OCI-LY1 (cell line): ENCODE data around the gene CSHL1.
"Not testable (repeated sequence)": the region's sequence is repeated elsewhere in the genome, so short reads cannot be mapped to it uniquely, and the experiment has no call there.

ENCODE experiments used
- CTCF ChIP-seq: fragments of 200-600 bp; sonication (generic), shearing (Covaris generic); IDR thresholded peaks from 2 replicates; pipeline ENCODE4 v1.5.1; 2017; ENCODE audit warnings: mild to moderate bottlenecking, antibody characterized with exemption, low read length, moderate library complexity, mixed read lengths
- EZH2 ChIP-seq: fragments of 200-600 bp; sonication (generic), shearing (Covaris generic); IDR thresholded peaks from 2 replicates; pipeline ENCODE4 v1.8.0; 2017; ENCODE audit warnings: borderline replicate concordance, mixed run types, mild to moderate bottlenecking, antibody characterized with exemption, low read length, moderate library complexity, mixed read lengths

DNA sequence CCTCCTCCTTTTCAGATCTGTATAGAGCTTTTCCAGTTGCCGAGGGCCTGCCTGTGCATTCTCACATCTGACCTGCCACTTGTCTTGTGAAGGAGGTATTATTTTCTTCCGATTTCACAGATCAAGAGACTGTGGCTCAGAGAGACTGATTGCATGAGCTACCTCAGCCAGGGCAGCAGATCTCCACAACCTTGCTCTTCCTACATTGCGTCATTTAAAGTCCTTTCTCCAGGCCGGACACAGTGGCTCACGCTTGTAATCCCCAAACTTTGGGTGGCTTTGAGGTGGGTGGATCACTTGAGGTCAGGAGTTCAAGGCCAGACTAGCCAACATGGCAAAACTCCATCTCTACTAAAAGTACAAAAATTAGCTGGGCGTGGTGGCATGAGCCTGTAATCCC lies 9.0 kb upstream of the CSHL1 start:
- not testable (repeated sequence) for TF ChIP-seq CTCF, EZH2
